AG10803 (cell line): ENCODE measurements around the gene VPS25.
A peak's percentile ranks its signal among the peaks of the same experiment; 100 is the strongest.

Source experiments
- DNase-seq: peaks from one replicate; pipeline ENCODE4 v3.0.0; 2010; ENCODE audit warnings: low read depth
- H3K4me3 ChIP-seq: 2 replicates; pipeline ENCODE4 v1.5.1; 2011; ENCODE audit warnings: mild to moderate bottlenecking, low read length, control low read depth
- CTCF ChIP-seq: conservative IDR thresholded peaks from 2 replicates; pipeline ENCODE4 v1.5.1; 2011; ENCODE audit warnings: mild to moderate bottlenecking, low read length, control low read depth, inconsistent platforms

VPS25 gene

DNA sequence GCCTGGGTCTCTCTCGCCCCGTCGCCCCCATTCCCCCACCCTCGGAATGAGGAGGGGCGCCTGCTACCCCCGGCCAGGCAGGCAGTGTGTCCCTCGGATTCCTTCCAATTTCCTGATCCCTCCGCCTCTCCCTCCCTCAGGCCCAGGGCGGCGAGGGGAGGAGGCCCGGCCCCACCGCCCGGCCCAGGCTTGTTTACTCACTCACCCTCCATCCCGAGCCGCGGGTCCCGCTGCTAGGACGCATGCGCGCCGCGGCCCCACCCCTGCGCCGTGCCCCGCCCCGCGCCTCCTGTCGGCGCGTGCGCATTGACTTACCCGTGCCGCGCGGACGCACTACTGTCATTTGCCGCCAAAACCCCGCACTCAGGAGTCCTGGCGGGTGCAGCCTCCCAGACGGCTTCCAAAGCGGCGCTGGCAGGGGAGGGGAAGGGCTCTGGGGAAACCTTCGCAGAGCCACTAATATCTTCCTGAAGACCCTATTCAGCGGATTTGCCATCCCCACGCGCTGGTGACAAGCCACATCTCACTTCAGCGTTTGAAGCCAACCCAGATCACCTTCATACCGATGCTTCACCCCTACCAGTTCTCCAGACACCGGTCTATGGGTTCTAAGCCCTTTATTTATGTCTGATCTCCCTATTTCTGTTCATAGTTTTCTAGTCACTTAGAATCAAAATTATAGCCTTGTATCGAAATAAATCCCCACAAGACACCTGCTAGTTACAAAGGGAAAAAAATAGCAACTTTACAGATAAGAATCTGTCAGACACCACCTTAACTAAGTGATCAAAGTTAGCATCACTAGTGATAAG lies 28.2 kb upstream of the VPS25 start, which contains the start of gene EZH1:
Gene EZH1, minus strand, starts transcription at position 235 of the 812 bp plus-strand sequence. CDS start 16,099 bp downstream, outside the sequence.
- peak; percentile 85 for DNase-seq
- no peak for TF ChIP-seq CTCF
- peak within 1 kb of the TSS; percentile 88 for H3K4me3 ChIP-seq

DNA sequence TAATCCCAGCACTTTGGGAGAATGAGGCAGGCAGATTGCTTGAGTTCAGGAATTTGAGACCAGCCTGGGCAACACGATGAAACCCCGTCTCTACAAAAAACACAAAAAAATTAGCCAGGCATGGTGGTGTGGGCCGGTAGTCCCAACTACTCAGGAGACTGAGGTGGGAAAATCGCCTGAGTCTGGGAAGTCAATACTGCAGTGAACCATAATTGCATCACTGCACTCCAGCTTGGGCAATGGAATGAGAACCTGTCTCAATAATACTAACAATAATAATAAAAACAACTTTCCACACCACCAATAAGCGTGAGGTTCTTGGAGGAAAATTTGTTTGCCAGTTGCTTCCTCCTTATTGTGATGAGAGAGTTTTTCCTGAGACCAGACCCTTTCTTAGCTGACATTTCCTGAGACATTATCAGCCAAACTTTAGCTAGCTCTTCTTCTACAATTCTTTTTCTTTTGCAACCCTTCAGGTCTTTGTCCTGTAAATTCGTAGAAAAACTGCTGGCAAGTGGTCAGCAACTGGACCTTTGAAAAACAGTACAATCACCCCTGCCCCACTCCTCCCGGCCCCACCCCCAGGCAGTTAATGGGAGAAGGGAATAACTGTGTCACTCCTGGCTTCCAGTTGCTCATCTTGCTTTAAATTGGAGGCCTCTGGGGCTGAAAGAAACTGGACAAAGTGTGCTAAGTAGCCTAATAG lies 24.9 kb upstream of the VPS25 start:
- H3K4me3 ChIP-seq = no peak overlapping the region
- TF ChIP-seq CTCF = no peak
- DNase-seq = no peak

- TF ChIP-seq CTCF = no peak
- no peak overlapping the region for H3K4me3 ChIP-seq
- no peak for DNase-seq
Observed at GRCh38 chr17:42748908-42749798, 24.1 kb upstream of the VPS25 start.

- no peak overlapping the region for H3K4me3 ChIP-seq
- DNase-seq = no peak
- no peak for TF ChIP-seq CTCF
Observed at GRCh38 chr17:42750739-42751344, 22.4 kb upstream of the VPS25 start.

GRCh38 chr17:42751628-42752027 lies 21.6 kb upstream of the VPS25 start:
- TF ChIP-seq CTCF = no peak
- DNase-seq = no peak
- no peak overlapping the region for H3K4me3 ChIP-seq

DNA sequence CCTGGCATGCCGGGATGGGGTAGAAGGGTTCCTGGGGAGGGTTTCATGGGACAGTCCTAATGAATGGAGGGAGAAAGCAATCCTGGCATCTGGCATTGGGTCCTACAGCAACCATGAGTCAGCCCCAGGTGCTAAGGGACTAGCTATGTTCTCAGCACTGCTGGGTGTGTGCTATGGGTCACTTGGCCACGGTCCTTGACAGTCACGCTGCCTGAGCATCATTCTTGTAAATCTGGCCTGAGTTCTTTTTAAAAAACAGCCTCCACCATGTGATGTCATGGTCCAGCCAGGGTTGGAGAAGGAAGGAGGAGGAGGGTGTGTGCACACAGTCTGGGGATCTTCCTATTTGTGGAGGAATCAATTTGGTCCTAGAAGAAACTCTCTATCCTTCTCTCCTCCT lies 18.5 kb upstream of the VPS25 start:
- no peak overlapping the region for H3K4me3 ChIP-seq
- no peak for TF ChIP-seq CTCF
- no peak for DNase-seq
